NCI-H1105 (cell line): ENCODE data around the gene SEC62.

ENCODE experiments used
- DNase-seq: peaks from one replicate; lab custom pipeline; 2025; lab: John Stamatoyannopoulos, UW

Gene SEC62

GRCh38 chr3:169966951-169967915 lies 626 bp downstream of the SEC62 start:
- DNase-seq, result peak; percentile 72

GRCh38 chr3:169968224-169968885 lies 1.7 kb downstream of the SEC62 start:
- DNase-seq, result no peak

GRCh38 chr3:169969174-169970095 lies 2.8 kb downstream of the SEC62 start:
- DNase-seq, result no peak

GRCh38 chr3:169970847-169971246 lies 4.2 kb downstream of the SEC62 start:
- DNase-seq, result no peak

GRCh38 chr3:169971522-169971921 lies 4.9 kb downstream of the SEC62 start:
- no peak for DNase-seq

- DNase-seq, result no peak
Measured at GRCh38 chr3:169980055-169980454, 13.4 kb downstream of the SEC62 start.

GRCh38 chr3:169984292-169984691 lies 17.7 kb downstream of the SEC62 start:
- DNase-seq, result no peak

GRCh38 chr3:169990431-169990830 lies 23.8 kb downstream of the SEC62 start:
- no peak for DNase-seq

- no peak for DNase-seq
Measured at GRCh38 chr3:169992156-169992555, 25.5 kb downstream of the SEC62 start.

GRCh38 chr3:169992781-169993180 lies 26.2 kb downstream of the SEC62 start:
- DNase-seq, result no peak

- no peak for DNase-seq
Measured at GRCh38 chr3:169993761-169994160, 27.2 kb downstream of the SEC62 start.

- no peak for DNase-seq
Measured at GRCh38 chr3:169996063-169996462, 29.5 kb downstream of the SEC62 start.

- DNase-seq, result no peak
Measured at GRCh38 chr3:169998668-169999131, 32.1 kb downstream of the SEC62 start.

- DNase-seq, result no peak
Measured at GRCh38 chr3:169999433-169999832, 32.8 kb downstream of the SEC62 start.

- no peak for DNase-seq
Measured at GRCh38 chr3:170000051-170000450, 33.4 kb downstream of the SEC62 start.

GRCh38 chr3:170002231-170002630 lies 35.6 kb downstream of the SEC62 start:
- no peak for DNase-seq

- DNase-seq, result no peak
Measured at GRCh38 chr3:170002879-170003278, 36.3 kb downstream of the SEC62 start.

- DNase-seq, result no peak
Measured at GRCh38 chr3:170003881-170004356, 37.3 kb downstream of the SEC62 start.

- DNase-seq, result no peak
Measured at GRCh38 chr3:170007031-170007663, 40.5 kb downstream of the SEC62 start.

- DNase-seq, result no peak
Measured at GRCh38 chr3:170010498-170010897, 43.9 kb downstream of the SEC62 start.

GRCh38 chr3:170012683-170013400 lies 46.2 kb downstream of the SEC62 start:
- peak; percentile 21 for DNase-seq
